ENCODE results near the gene SMIM20.

Gene SMIM20

DNA sequence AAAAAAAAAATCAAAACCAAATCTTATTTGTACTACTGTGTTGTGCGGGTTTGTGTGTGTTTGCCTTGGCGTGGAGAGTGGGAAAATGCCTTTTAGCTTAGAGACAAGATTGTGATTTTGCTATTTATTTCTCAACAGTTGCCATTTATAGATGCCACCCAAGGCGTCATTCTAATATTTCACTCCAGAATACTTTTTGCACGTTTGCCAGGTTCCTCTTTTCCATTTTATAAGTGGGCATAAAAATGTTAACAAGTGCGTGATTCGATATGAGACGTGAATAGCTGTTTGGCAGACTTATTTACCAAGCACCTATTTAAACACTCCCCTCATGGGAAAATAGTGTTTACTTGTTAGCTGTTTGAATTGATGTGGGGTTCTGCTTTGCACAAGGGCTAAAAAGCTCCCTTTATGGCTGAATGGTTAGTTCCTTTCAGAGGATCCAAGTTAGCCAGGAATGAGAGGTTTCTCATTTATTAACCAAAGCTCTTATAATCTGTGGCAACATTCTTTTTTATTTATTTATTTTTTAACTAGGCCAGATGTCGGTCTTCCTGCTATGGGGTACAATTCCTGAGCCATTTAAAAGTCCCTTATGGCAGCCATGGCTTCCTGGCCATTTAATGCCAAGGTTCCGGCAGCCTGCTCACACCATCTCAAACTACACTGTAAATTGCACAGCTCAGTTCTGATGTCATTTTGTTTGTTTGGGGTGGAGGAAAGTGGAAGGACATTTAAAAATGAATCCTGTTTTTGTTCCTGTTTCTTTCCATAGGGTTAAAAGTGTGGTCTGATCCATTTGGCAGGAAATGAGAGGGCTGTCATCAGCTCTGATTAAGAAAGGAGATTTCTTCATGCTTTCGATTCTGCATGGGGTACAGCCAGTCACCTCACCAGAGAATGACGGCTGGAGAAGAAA lies 14.6 kb downstream of the SMIM20 start:
- no peaks in the 10 kb centered on the region for H3K4me1 Mint-ChIP-seq (ENCODE audit: low read depth)
- H3K27ac Mint-ChIP-seq = no peak overlapping the region
- no peak overlapping the region for H3K4me3 Mint-ChIP-seq
- H3K27me3 Mint-ChIP-seq (ENCODE audit: low read depth) = no peaks in the 10 kb centered on the region
- no peaks in the 10 kb centered on the region for H3K9me3 Mint-ChIP-seq
- no peaks in the 10 kb centered on the region for H3K36me3 Mint-ChIP-seq (ENCODE audit: low read depth)

DNA sequence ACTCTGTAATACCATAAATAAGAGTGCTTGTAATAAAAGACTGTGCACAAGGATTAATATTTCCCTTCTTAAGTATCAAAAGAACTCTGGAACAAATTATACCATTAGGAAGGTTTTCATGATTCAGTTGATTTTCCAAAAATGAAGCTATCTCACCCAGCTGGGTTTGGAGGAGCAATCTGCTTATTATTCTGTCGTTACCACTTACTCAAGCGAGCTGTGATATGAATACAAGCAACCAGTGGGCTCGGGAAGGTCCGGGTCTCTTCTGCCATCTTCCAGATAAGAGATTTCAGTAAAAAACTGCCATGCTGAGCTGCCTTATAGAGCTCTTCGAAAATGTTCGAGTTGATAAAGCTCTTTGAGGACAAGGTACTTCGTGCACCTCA lies 15.3 kb downstream of the SMIM20 start:
- no peaks in the 10 kb centered on the region for H3K4me1 Mint-ChIP-seq (ENCODE audit: low read depth)
- H3K27ac Mint-ChIP-seq = no peak overlapping the region
- no peak overlapping the region for H3K4me3 Mint-ChIP-seq
- no peaks in the 10 kb centered on the region for H3K36me3 Mint-ChIP-seq (ENCODE audit: low read depth)
- H3K9me3 Mint-ChIP-seq = no peaks in the 10 kb centered on the region
- no peaks in the 10 kb centered on the region for H3K27me3 Mint-ChIP-seq (ENCODE audit: low read depth)

DNA sequence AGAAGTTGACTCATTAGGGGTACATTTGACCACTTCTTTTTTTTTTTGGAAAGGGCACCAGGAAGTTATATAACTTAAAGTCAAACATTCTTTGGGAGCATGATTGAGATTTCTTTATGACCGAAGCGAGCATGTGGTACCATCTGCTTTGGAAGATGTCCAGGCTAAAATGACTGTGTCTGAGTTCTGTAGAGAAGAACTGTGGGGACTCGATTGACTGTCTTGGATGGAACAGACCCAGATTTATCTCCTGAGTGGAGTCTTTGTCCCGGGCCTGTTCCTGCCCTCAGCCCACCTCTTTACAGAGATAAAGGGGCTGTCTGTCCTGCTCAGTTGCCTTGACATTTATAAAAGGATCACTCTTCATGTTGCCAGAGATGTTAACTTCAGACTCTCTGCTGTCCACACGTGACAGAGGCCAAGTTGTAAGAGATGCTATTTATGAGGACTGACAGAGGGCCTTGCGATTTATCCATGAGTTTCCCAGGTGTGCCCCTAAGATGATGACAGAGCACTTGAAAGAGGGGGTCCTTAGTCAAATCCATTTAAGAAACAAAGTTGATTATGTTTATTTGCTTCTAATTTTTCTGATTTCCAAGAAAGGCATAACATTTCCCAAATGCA lies 16.8 kb downstream of the SMIM20 start:
- H3K9me3 Mint-ChIP-seq = no peaks in the 10 kb centered on the region
- H3K4me1 Mint-ChIP-seq (ENCODE audit: low read depth) = no peaks in the 10 kb centered on the region
- no peaks in the 10 kb centered on the region for H3K36me3 Mint-ChIP-seq (ENCODE audit: low read depth)
- H3K27ac Mint-ChIP-seq = no peak overlapping the region
- no peaks in the 10 kb centered on the region for H3K27me3 Mint-ChIP-seq (ENCODE audit: low read depth)
- H3K4me3 Mint-ChIP-seq = no peak overlapping the region

DNA sequence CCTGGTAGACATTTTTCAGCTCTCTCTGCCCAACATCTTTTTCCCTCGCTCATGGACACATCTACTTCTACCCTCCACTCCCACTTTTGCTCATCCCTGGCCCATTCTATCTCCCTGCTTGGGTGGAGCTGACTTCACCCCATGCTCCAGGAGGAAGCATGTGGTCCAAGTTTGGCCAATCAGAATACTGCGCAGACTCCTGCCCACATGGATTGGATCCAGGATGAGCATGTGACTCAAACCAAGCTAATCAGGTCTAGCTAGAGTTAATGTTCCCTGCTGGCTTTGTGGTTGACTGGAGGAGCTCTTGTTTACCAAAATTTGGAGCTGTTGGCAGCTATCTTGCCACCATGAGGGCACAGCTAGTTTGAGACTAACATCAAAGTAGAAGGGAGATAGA lies 22.7 kb downstream of the SMIM20 start:
- no peak overlapping the region for H3K27ac Mint-ChIP-seq
- peaks cover 5% of the 10 kb centered on the region for H3K36me3 Mint-ChIP-seq (ENCODE audit: low read depth)
- H3K9me3 Mint-ChIP-seq = no peaks in the 10 kb centered on the region
- no peak overlapping the region for H3K4me3 Mint-ChIP-seq
- no peaks in the 10 kb centered on the region for H3K27me3 Mint-ChIP-seq (ENCODE audit: low read depth)
- peaks cover 24% of the 10 kb centered on the region for H3K4me1 Mint-ChIP-seq (ENCODE audit: low read depth)

DNA sequence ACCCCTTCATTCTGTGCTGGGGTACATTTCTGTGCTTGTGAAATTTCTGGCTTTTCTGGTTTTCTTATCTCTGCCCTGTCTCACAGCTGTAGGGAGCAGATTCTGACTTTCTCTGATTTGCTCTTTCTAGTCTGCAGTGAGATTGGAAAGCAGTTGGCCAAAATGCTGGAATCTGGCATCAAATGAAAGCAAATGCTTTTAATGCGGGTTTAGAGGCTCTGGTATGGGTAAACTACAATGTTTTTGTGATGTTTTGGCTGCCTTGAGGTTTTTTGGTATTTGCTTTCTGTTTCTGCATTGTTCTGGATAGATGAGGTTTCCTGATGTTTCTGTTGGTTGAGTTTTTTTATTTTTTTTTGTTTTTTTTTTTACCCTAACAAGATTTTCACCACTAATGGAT lies 23.8 kb downstream of the SMIM20 start:
- Mint-ChIP-seq H3K36me3 (ENCODE audit: low read depth) (peaks cover 5% of the 10 kb centered on the region), H3K27ac (peak overlapping the region; percentile 21)

DNA sequence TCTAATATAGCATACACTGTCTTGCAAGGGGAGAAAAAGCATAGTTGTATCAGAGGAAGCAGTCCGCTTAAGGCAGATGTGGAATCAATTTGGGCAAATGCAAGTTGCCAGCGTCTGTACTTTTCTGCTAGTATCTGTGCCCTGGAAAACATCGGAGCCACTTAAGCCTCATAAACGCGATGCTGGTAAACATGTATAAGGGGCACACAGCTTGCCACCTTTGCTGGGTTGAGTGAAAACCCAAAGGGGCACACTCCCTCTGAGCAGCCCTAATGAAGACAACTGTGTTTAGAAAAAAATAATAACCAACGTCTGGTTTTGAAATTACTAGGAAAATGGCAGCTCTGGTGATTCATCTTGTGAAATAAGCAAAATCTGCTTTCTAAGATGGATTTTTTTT lies 24.3 kb downstream of the SMIM20 start:
- Mint-ChIP-seq H3K36me3 (ENCODE audit: low read depth) (peaks cover 5% of the 10 kb centered on the region), H3K9me3 (no peaks in the 10 kb centered on the region), H3K27me3 (ENCODE audit: low read depth) (no peaks in the 10 kb centered on the region), H3K4me1 (ENCODE audit: low read depth) (peaks cover 24% of the 10 kb centered on the region), H3K27ac (peak overlapping the region; percentile 47), H3K4me3 (peak overlapping the region; percentile 8)

More for the DNA sequence above, 23.8 kb downstream of the SMIM20 start:
- Mint-ChIP-seq H3K4me3 (peak overlapping the region; percentile 3), H3K27me3 (ENCODE audit: low read depth) (no peaks in the 10 kb centered on the region), H3K9me3 (no peaks in the 10 kb centered on the region), H3K4me1 (ENCODE audit: low read depth) (peaks cover 24% of the 10 kb centered on the region)

DNA sequence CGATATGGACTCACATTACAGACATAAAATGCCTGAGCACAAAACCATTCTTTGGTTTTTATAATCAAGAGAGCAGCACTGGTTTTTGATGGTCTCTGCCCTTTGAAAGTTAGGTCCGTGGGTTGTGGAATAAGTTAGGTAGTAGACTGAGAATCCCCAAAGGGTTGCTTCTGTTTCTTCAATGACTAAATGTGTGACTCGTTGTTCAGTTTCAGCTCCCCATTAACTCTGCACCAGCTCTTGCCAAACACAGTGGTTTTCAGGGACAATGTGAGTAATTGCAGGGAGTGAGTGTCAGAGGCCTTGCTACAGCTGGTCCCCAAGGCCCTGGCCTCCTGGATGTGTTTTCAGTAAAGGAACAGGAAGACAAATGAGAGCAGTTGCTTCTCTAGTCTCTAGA lies 24.8 kb downstream of the SMIM20 start:
- Mint-ChIP-seq H3K4me3 (peak overlapping the region; percentile 8), H3K36me3 (ENCODE audit: low read depth) (peaks cover 5% of the 10 kb centered on the region), H3K9me3 (no peaks in the 10 kb centered on the region), H3K27ac (peak overlapping the region; percentile 82), H3K4me1 (ENCODE audit: low read depth) (peaks cover 24% of the 10 kb centered on the region), H3K27me3 (ENCODE audit: low read depth) (no peaks in the 10 kb centered on the region)

DNA sequence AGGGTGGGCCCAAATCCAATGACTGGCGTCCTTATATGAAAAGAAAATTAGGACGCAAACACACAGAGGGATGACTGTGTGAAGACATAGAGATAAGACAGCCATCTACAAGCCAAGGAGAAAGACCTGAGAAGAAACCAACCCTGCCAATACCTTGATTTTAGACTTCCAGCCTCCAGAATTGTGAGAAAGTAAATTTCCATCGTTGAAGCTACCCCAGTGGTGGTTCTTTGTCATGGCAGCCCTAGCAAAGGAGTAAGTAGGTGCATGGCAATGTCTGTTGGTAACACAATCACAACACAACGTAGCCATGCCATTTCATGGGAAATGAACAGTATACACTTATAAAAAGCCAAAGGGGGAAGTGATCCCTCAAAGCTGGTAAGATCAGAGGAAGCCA lies 25.3 kb downstream of the SMIM20 start:
- Mint-ChIP-seq H3K27ac (peak overlapping the region; percentile 82), H3K4me1 (ENCODE audit: low read depth) (peaks cover 24% of the 10 kb centered on the region), H3K9me3 (no peaks in the 10 kb centered on the region), H3K4me3 (no peak overlapping the region), H3K27me3 (ENCODE audit: low read depth) (no peaks in the 10 kb centered on the region), H3K36me3 (ENCODE audit: low read depth) (peaks cover 5% of the 10 kb centered on the region)

DNA sequence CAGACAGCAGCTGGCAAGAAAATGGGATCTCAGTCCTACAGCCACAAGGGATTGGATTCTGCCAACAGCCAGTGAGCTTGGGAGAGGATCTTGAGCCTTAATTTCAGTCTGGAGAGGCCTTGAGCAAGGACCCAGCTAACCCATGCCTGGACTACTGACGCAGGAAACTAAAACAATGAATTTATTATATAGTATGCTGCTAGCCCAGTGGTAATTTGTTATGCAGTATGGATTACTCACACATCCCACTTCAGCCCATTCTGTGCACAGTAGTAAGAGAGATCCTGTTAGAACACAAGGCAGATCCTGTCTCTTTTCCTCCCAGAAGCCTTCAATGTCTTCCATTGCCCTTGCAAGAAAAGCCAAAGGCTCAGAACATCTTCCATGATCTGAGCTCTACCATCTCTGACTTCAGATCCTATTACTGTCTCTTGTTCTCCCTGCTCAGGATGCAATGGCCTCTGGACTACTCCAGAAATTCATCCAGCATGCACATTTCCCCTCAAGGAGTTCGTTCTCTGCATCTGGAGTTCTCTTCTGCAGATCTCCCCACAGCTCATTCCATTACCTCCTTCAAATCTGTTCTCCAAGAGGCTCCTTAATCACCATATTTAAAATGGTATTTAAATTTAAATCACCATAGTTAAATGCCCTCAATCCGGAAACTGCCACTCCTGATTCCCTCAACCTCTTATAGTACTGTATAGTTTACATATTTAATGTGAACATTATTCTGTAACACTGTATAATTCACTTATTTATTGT lies 27.6 kb downstream of the SMIM20 start:
- Mint-ChIP-seq H3K36me3 (ENCODE audit: low read depth) (peaks cover 5% of the 10 kb centered on the region), H3K27me3 (ENCODE audit: low read depth) (peaks cover 6% of the 10 kb centered on the region), H3K9me3 (no peaks in the 10 kb centered on the region), H3K4me1 (ENCODE audit: low read depth) (peaks cover 22% of the 10 kb centered on the region), H3K27ac (no peak overlapping the region), H3K4me3 (no peak overlapping the region)

DNA sequence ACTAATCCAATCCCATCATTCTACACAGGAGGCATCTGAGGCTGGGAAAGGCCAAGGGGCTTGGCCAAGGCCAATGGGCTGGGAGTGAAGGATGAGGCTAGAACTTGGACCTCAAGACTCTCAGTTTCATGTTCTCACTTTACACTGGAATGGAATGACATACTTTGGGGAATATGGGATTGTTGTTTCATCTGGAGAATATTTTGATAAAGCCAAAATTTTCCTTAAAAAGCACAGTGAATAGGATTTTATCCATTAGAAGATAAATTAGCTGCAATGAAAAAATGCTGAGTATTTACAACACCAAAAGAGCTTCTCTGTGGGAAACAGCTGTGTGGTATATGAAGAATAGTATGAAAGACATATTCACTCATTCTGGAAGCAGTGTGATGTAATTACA lies 29.3 kb downstream of the SMIM20 start:
- Mint-ChIP-seq H3K4me3 (no peak overlapping the region), H3K27me3 (ENCODE audit: low read depth) (peaks cover 12% of the 10 kb centered on the region)

DNA sequence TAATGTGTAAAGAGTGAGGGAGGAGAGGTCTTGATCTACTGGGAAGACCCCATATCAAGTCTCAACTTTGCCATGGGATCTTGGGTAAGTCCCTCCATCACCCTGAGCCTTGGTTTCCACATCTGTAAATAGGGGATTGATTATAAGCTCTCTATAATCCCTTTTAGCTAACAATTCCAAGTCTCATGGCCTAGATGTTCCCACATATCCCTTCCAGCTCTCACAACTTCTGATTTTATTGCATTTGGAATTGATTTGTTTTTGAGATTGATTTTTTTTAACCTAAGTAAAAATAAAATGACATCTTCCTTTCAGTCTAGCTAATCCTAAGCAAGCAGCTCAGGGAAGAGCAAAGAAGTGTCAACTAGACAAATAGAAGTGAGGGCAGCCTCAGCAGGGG lies 29.8 kb downstream of the SMIM20 start:
- Mint-ChIP-seq H3K9me3 (no peaks in the 10 kb centered on the region), H3K4me3 (no peak overlapping the region), H3K27me3 (ENCODE audit: low read depth) (peaks cover 17% of the 10 kb centered on the region), H3K36me3 (ENCODE audit: low read depth) (peaks cover 5% of the 10 kb centered on the region), H3K4me1 (ENCODE audit: low read depth) (peaks cover 8% of the 10 kb centered on the region), H3K27ac (no peak overlapping the region)

More for the DNA sequence above, 29.3 kb downstream of the SMIM20 start:
- peaks cover 5% of the 10 kb centered on the region for H3K36me3 Mint-ChIP-seq (ENCODE audit: low read depth)
- no peak overlapping the region for H3K27ac Mint-ChIP-seq
- H3K9me3 Mint-ChIP-seq = no peaks in the 10 kb centered on the region
- peaks cover 12% of the 10 kb centered on the region for H3K4me1 Mint-ChIP-seq (ENCODE audit: low read depth)

DNA sequence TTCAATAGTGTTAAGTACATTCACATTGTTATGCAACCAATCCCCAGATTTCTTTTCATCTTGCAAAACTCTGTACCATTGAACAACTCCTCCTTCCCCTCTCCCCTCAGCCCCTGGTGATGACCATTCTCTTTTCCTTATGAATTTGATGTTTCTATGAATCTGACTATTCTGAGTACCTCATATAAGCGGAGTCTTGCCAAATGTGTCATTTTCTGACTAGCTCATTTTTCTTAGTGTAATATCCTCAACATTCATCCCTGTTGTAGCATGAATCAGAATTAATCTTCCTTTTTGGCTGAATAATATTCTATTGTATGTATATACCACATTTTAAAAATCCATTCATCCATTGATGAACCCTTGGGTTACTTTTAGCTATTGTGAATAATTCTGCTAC lies 34.0 kb downstream of the SMIM20 start:
- no peak overlapping the region for H3K27ac Mint-ChIP-seq
- no peak overlapping the region for H3K4me3 Mint-ChIP-seq
- no peaks in the 10 kb centered on the region for H3K36me3 Mint-ChIP-seq (ENCODE audit: low read depth)
- peaks cover 4% of the 10 kb centered on the region for H3K4me1 Mint-ChIP-seq (ENCODE audit: low read depth)
- H3K9me3 Mint-ChIP-seq = no peaks in the 10 kb centered on the region
- peaks cover 34% of the 10 kb centered on the region for H3K27me3 Mint-ChIP-seq (ENCODE audit: low read depth)

DNA sequence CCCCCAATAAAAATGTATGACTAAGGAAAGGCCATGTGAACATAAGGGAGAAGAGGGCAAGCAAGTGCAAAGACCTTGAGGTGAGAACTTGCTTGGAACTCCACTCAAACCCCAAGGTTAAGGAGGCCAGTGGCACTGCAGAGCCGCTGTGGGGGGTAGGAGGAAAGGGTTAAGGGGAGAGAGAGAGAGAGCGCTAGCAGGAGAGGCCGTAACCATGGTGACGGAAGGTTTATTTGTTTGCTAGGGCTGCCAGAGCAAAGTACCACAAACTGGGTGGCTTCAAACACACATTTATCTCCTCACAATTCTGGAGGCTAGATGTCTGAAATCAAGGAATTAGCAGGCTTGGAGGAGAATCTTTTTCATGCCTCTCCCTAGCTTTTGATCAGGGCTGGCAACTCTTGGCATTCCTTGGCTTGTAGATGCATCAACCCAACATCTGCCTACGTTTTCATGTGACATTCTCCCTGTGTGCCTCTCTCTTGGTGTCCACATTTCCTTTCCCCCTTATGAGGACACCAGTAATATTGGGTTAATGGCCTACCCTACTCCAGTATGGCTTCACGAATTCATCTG lies 35.2 kb downstream of the SMIM20 start:
- Mint-ChIP-seq H3K36me3 (ENCODE audit: low read depth) (no peaks in the 10 kb centered on the region), H3K27me3 (ENCODE audit: low read depth) (peaks cover 35% of the 10 kb centered on the region), H3K4me3 (no peak overlapping the region), H3K4me1 (ENCODE audit: low read depth) (peaks cover 4% of the 10 kb centered on the region), H3K9me3 (no peaks in the 10 kb centered on the region), H3K27ac (no peak overlapping the region)

DNA sequence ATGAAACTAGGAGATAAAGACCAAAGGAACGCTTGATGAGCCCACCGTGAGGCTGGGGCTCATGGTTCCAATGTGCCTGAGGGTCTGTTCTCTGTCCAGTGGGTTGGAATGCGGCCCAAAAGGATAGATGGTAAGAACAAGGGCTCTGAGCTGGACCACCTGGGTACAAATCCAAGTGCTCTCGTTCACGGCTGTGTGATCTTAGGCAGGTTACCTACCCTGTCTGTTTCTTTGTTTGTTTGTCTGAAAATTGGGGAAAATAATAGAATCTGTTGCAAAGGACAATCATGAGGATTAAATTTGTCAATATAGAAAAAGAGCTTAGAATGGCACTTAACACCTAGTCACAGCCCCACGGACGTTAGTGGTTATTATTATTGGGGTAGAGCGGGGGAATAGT lies 36.0 kb downstream of the SMIM20 start:
- peaks cover 33% of the 10 kb centered on the region for H3K27me3 Mint-ChIP-seq (ENCODE audit: low read depth)
- no peak overlapping the region for H3K27ac Mint-ChIP-seq
- no peaks in the 10 kb centered on the region for H3K9me3 Mint-ChIP-seq
- no peaks in the 10 kb centered on the region for H3K36me3 Mint-ChIP-seq (ENCODE audit: low read depth)
- H3K4me3 Mint-ChIP-seq = no peak overlapping the region
- H3K4me1 Mint-ChIP-seq (ENCODE audit: low read depth) = peaks cover 4% of the 10 kb centered on the region

All from T-helper 1 cell treated with Interleukin-12 subunit alpha and Interleukin-12 subunit beta and Interleukin-4 antibody, amounts not matched to agents 30 μg/mL and 1 μg/mL, for 36 hours (primary cell).